GM12874 (cell line): ENCODE results near the gene GPR160.

ENCODE experiments used
- CTCF ChIP-seq: IDR thresholded peaks from 2 replicates; pipeline ENCODE4 v1.5.1; 2011; ENCODE audit warnings: low read depth, mild to moderate bottlenecking, control low read depth, low read length, moderate library complexity; ENCODE audit not compliant: insufficient read depth

Gene GPR160

GRCh38 chr3:170033489-170033888, 4.3 kb upstream of the GPR160 start:
- no peak for TF ChIP-seq CTCF

- peak; percentile 17; the same call in 1 of the 2 replicates for TF ChIP-seq CTCF
Measured at GRCh38 chr3:170038434-170039110, 777 bp downstream of the GPR160 start.

- no peak for TF ChIP-seq CTCF
Measured at GRCh38 chr3:170040418-170040817, 2.6 kb downstream of the GPR160 start.

GRCh38 chr3:170043506-170043905, 5.7 kb downstream of the GPR160 start:
- TF ChIP-seq CTCF, result no peak

- TF ChIP-seq CTCF, result no peak
Measured at GRCh38 chr3:170044271-170044670, 6.5 kb downstream of the GPR160 start.

- TF ChIP-seq CTCF, result no peak
Measured at GRCh38 chr3:170044795-170045244, 7.0 kb downstream of the GPR160 start.

- TF ChIP-seq CTCF, result no peak
Measured at GRCh38 chr3:170046269-170047132, 8.7 kb downstream of the GPR160 start.
